HepG2 (cell line): ENCODE results near the gene GRB10. TPM values are rescaled to one million over a fixed set of nuclear protein-coding genes. Genes with fewer than 3 reads are reported as not detected.

ENCODE experiments used
- ATAC-seq: fragments of 200-7000 bp; cut with Tn5 transposase; 3 replicates; pipeline ENCODE4 v1.9.1; 2020; ENCODE audit warnings: mild to moderate bottlenecking, moderate library complexity
- BruUV-seq: library from RNA; stranded (reverse); fragments of 400-500 nt; replicated peaks from 2 replicates; lab custom pipeline; 2021; lab: Mats Ljungman, UMichigan
- CTCF ChIA-PET: fragments of 300-600 bp; formaldehyde crosslinking; extraction: SDS; loops from one replicate; lab custom pipeline; 2021; ENCODE audit warnings: low total read pairs, inconsistent platforms, low intra/inter-chr PET ratio; lab: Yijun Ruan, JAX
- POLR2A ChIA-PET: fragments of 350-600 bp; sonication (Branson Sonifier 250); formaldehyde crosslinking; loops from one replicate; lab custom pipeline; 2020; ENCODE audit warnings: antibody characterized with exemption, inconsistent platforms; lab: Yijun Ruan, JAX
- DNase-seq: peaks from one replicate; pipeline ENCODE4 v3.0.0-alpha.2; 2015; ENCODE audit warnings: low spot score
- FAIRE-seq: peaks from 3 replicates; lab custom pipeline; 2011; peaks lifted over from hg19 to GRCh38; lab: Jason Lieb, UNC
- H2AFZ ChIP-seq: one replicate; pipeline ENCODE4 v1.6.1; 2011; ENCODE audit warnings: low read length, inconsistent platforms
- H3K27ac ChIP-seq: fragments of 300-600 bp; 3 replicates; pipeline ENCODE4 v1.8.0; 2011; ENCODE audit warnings: mixed run types, mild to moderate bottlenecking, mixed read lengths, low read length, inconsistent platforms; ENCODE audit not compliant: insufficient read depth; ENCODE audit errors: extremely low read length
- H3K27me3 ChIP-seq, 2 experiments: fragments of 200-600 bp in 1 of 2; 2 replicates in 1 of 2; 3 replicates in 1 of 2; pipeline versions ENCODE4 v1.6.0 to v1.8.0; 2011; ENCODE audit warnings: low read length in 2 of 2, mild to moderate bottlenecking in 2 of 2, moderate library complexity in 2 of 2, inconsistent platforms in 1 of 2; ENCODE audit not compliant: insufficient read depth in 2 of 2, control insufficient read depth in 1 of 2
- H3K36me3 ChIP-seq, 2 experiments: fragments of 200-600 bp in 1 of 2; replicated peaks in 1 of 2; 2 replicates in 1 of 2; 3 replicates in 1 of 2; pipeline versions ENCODE4 v1.5.1 to v1.8.0; 2011; ENCODE audit warnings: low read length in 2 of 2, inconsistent platforms in 1 of 2; ENCODE audit not compliant: insufficient read depth in 2 of 2, control insufficient read depth in 1 of 2
- H3K4me1 ChIP-seq: 2 replicates; pipeline ENCODE4 v1.5.1; 2012; ENCODE audit warnings: low read length, inconsistent platforms; ENCODE audit not compliant: insufficient read depth
- H3K4me2 ChIP-seq: 2 replicates; pipeline ENCODE4 v1.6.0; 2011; ENCODE audit warnings: low read depth, low read length, inconsistent platforms
- H3K4me3 ChIP-seq, 3 experiments: fragments of 200-600 bp in 1 of 3; sonication (generic), shearing (Covaris generic) in 1 of 3; replicated peaks in 1 of 3; 2 replicates each; pipeline ENCODE4 v1.5.1; 2011 to 2016; ENCODE audit warnings: low read length in 3 of 3, inconsistent platforms in 2 of 3, low read depth in 2 of 3, mild to moderate bottlenecking in 2 of 3, control low read depth in 1 of 3, mixed read lengths in 1 of 3; ENCODE audit not compliant: insufficient read depth in 1 of 3
- H3K79me2 ChIP-seq: one replicate; pipeline ENCODE4 v1.6.1; 2011; ENCODE audit warnings: low read length, inconsistent platforms; ENCODE audit not compliant: insufficient read depth
- H3K9ac ChIP-seq: 2 replicates; pipeline ENCODE4 v1.6.0; 2011; ENCODE audit warnings: mild to moderate bottlenecking, low read depth, low read length, inconsistent platforms; ENCODE audit not compliant: insufficient read depth
- H3K9me3 ChIP-seq: 2 replicates; pipeline ENCODE4 v1.5.1; 2012; ENCODE audit warnings: mild to moderate bottlenecking, low read length
- H4K20me1 ChIP-seq: 2 replicates; pipeline ENCODE4 v1.6.0; 2011; ENCODE audit warnings: inconsistent platforms, mild to moderate bottlenecking, low read length, moderate library complexity; ENCODE audit not compliant: insufficient read depth
- ADNP ChIP-seq: sonication (generic); formaldehyde crosslinking; IDR thresholded peaks from 2 replicates; pipeline ENCODE4 v1.4.0; 2020; ENCODE audit warnings: missing genetic modification reagents
- ATF1 ChIP-seq: IDR thresholded peaks from 2 replicates; pipeline ENCODE4 v1.6.1; 2016; ENCODE audit warnings: mild to moderate bottlenecking, control low read depth
- CENPT ChIP-seq: sonication (generic); formaldehyde crosslinking; IDR thresholded peaks from 2 replicates; pipeline ENCODE4 v1.8.0; 2022; ENCODE audit warnings: low read depth, mild to moderate bottlenecking, moderate library complexity, missing genetic modification reagents
- HMG20A ChIP-seq: IDR thresholded peaks from 2 replicates; pipeline ENCODE4 v1.6.1; 2016; ENCODE audit warnings: borderline replicate concordance
- HNF4A ChIP-seq: sonication (generic); formaldehyde crosslinking; IDR thresholded peaks from 2 replicates; pipeline ENCODE4 v1.4.0; 2020; ENCODE audit warnings: missing genetic modification reagents
- KLF6 ChIP-seq: IDR thresholded peaks from 2 replicates; pipeline ENCODE4 v1.8.0; 2016; ENCODE audit warnings: missing biosample characterization, missing genetic modification reagents
- KMT2A ChIP-seq: sonication (generic); formaldehyde crosslinking; IDR thresholded peaks from 2 replicates; pipeline ENCODE4 v1.4.0; 2020; ENCODE audit warnings: missing genetic modification reagents
- MBD4 ChIP-seq: IDR thresholded peaks from 2 replicates; pipeline ENCODE4 v1.6.1; 2012; ENCODE audit warnings: low read length, inconsistent platforms, borderline replicate concordance
- MYC ChIP-seq: sonication (generic); formaldehyde crosslinking; IDR thresholded peaks from 2 replicates; pipeline ENCODE4 v1.9.0; 2021; ENCODE audit warnings: missing genetic modification reagents, borderline replicate concordance
- PHF21A ChIP-seq: sonication (generic); formaldehyde crosslinking; IDR thresholded peaks from 2 replicates; pipeline ENCODE4 v1.5.0; 2020; ENCODE audit warnings: mild to moderate bottlenecking, missing genetic modification reagents
- SMAD1 ChIP-seq: sonication (generic); formaldehyde crosslinking; IDR thresholded peaks from 2 replicates; pipeline ENCODE4 v1.4.0; 2020; ENCODE audit warnings: missing genetic modification reagents, low read depth, mild to moderate bottlenecking, borderline replicate concordance
- SP4 ChIP-seq: sonication (generic); formaldehyde crosslinking; IDR thresholded peaks from 2 replicates; pipeline ENCODE4 v1.8.1; 2023; ENCODE audit warnings: mild to moderate bottlenecking, missing genetic modification reagents
- TEAD3 ChIP-seq: optimal IDR thresholded peaks from 2 replicates; pipeline ENCODE3; 2016; ENCODE audit warnings: borderline replicate concordance
- TOE1 ChIP-seq: sonication (generic); formaldehyde crosslinking; IDR thresholded peaks from 2 replicates; pipeline ENCODE4 v1.4.0; 2020; ENCODE audit warnings: mild to moderate bottlenecking, missing genetic modification reagents
- ZFY ChIP-seq: sonication (generic); formaldehyde crosslinking; IDR thresholded peaks from 2 replicates; pipeline ENCODE4 v1.4.0; 2020; ENCODE audit warnings: missing genetic modification reagents
- ZNF24 ChIP-seq: fragments of 450-650 bp; IDR thresholded peaks from 2 replicates; pipeline ENCODE4 v1.6.1; 2017; ENCODE audit warnings: antibody characterized with exemption, mild to moderate bottlenecking
- ZNF253 ChIP-seq: sonication (generic); formaldehyde crosslinking; IDR thresholded peaks from 2 replicates; pipeline ENCODE4 v1.8.0; 2022; ENCODE audit warnings: mild to moderate bottlenecking, missing genetic modification reagents, borderline replicate concordance
- ZNF256 ChIP-seq: sonication (generic); formaldehyde crosslinking; conservative IDR thresholded peaks from 2 replicates; pipeline ENCODE4 v1.4.0; 2020; ENCODE audit warnings: missing genetic modification reagents
- ZNF496 ChIP-seq: sonication (generic); formaldehyde crosslinking; IDR thresholded peaks from 2 replicates; pipeline ENCODE4 v1.8.1; 2023; ENCODE audit warnings: mild to moderate bottlenecking, moderate library complexity, missing genetic modification reagents; ENCODE audit not compliant: insufficient replicate concordance
- ZNF510 ChIP-seq: sonication (generic); formaldehyde crosslinking; IDR thresholded peaks from 2 replicates; pipeline ENCODE4 v1.4.0; 2020; ENCODE audit warnings: low read depth, mild to moderate bottlenecking, missing genetic modification reagents
- ZNF816 ChIP-seq: sonication (generic); formaldehyde crosslinking; IDR thresholded peaks from 2 replicates; pipeline ENCODE4 v1.8.0; 2022; ENCODE audit warnings: missing genetic modification reagents, mild to moderate bottlenecking, borderline replicate concordance
- WGBS: methylation state at CpG from one replicate; pipeline ENCODE4 v1.1.6; 2017; ENCODE audit warnings: low lambda C conversion rate; 5-methylcytosine and 5-hydroxymethylcytosine counted together
- in situ Hi-C: cut with HindIII; loops from 2 replicates; pipeline ENCODE4 v1.10.0; 2017; ENCODE audit warnings: low pct_unique_long_range_greater_than_20kb; ENCODE audit not compliant: extremely low pct_ligation_motif_present
- intact Hi-C: fragments of 100-400 bp; cut with micrococcal nuclease; formaldehyde crosslinking; loops from one replicate; pipeline ENCODE4 v1.10.0; 2022; ENCODE audit not compliant: unreplicated experiment
- polyA plus RNA-seq, 8 experiments: library from polyadenylated mRNA; depleted of rRNA in 3 of 8; stranded (reverse) in 7 of 8; unstranded in 1 of 8; fragments of >200 nt; fragmentation: Illumina TruSeq in 4 of 8; extraction: Trizol in 4 of 8; gene quantifications; 2 replicates each; pipeline versions ENCODE4 v1.2.1 to v1.2.3, GENCODE V29; 2011 to 2016; ENCODE audit warnings: low read depth in 4 of 8, missing spikeins in 1 of 8, mixed read lengths in 1 of 8; ENCODE audit not compliant: insufficient read depth in 1 of 8
- total RNA-seq, 5 experiments: library from RNA; depleted of rRNA; stranded (reverse); fragments of >200 nt; fragmentation: Illumina TruSeq; extraction: Trizol; gene quantifications; 2 replicates each; pipeline ENCODE4 v1.2.3, GENCODE V29; 2016; ENCODE audit warnings: low read depth in 1 of 5
- TF ChIP-seq, protein P1 (sequence below): sonication (generic); formaldehyde crosslinking; IDR thresholded peaks from 2 replicates; pipeline ENCODE4 v1.5.0; 2020; ENCODE audit warnings: missing genetic modification reagents
- TF ChIP-seq, protein P2 (sequence below): sonication (generic); formaldehyde crosslinking; IDR thresholded peaks from 2 replicates; pipeline ENCODE4 v1.4.0; 2020; ENCODE audit warnings: missing genetic modification reagents, borderline replicate concordance

The GRB10 gene
- total and polyA plus RNA-seq, 2 of the 13 experiments (the other 11 are each of a cell fraction or from before 2014, with no cell fraction given) = 4.0 to 6.8 TPM

- TF ChIP-seq TEAD3 (no peak), ZNF24 (no peak), SP4 (no peak), ADNP (CRISPR knock-in tag) (no peak), PHF21A (CRISPR knock-in tag) (no peak), MYC (CRISPR knock-in tag) (no peak), ZNF816 (CRISPR knock-in tag) (no peak)
- TF ChIP-seq, protein P1, sequence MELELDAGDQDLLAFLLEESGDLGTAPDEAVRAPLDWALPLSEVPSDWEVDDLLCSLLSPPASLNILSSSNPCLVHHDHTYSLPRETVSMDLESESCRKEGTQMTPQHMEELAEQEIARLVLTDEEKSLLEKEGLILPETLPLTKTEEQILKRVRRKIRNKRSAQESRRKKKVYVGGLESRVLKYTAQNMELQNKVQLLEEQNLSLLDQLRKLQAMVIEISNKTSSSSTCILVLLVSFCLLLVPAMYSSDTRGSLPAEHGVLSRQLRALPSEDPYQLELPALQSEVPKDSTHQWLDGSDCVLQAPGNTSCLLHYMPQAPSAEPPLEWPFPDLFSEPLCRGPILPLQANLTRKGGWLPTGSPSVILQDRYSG = no peak
Measured at GRCh38 chr7:50608196-50608906, 174.3 kb downstream of the GRB10 start (continued).

GRCh38 chr7:50607524-50608125 is 175.1 kb downstream of the GRB10 start:
- Histone ChIP-seq H3K79me2 (no peaks in the 10 kb centered on the region), H4K20me1 (no peaks in the 10 kb centered on the region), H3K27me3 (no peaks in the 10 kb centered on the region), H2AFZ (no peak overlapping the region), H3K36me3 (no peaks in the 10 kb centered on the region; a peak in 1 of 5 replicates), H3K4me1 (no peaks in the 10 kb centered on the region), H3K9ac (no peak overlapping the region), H3K9me3 (no peaks in the 10 kb centered on the region), H3K4me2 (no peak overlapping the region), H3K4me3 (no peak overlapping the region), H3K27ac (no peak overlapping the region)
- ATAC-seq = no peak
- in situ Hi-C loops = no loop called here
- intact Hi-C loops = no loop called here
- ChIA-PET CTCF (no interaction called here), POLR2A (no interaction called here)
- FAIRE-seq = no peak
- WGBS = 78% methylated on average over 6 of the region's 6 CpGs
- no peak for DNase-seq
- no TSS peak for BruUV-seq
- TF ChIP-seq KLF6 (CRISPR knock-in tag) (no peak), TOE1 (CRISPR knock-in tag) (no peak), ZNF256 (CRISPR knock-in tag) (no peak), ZFY (CRISPR knock-in tag) (no peak), SMAD1 (CRISPR knock-in tag) (no peak), MBD4 (no peak), ZNF510 (CRISPR knock-in tag) (no peak), ZNF253 (CRISPR knock-in tag) (no peak), HNF4A (CRISPR knock-in tag) (no peak), KMT2A (no peak), ZNF496 (no peak), ATF1 (CRISPR knock-in tag) (no peak), CENPT (CRISPR knock-in tag) (no peak), HMG20A (CRISPR knock-in tag) (no peak)
- TF ChIP-seq, protein P2, sequence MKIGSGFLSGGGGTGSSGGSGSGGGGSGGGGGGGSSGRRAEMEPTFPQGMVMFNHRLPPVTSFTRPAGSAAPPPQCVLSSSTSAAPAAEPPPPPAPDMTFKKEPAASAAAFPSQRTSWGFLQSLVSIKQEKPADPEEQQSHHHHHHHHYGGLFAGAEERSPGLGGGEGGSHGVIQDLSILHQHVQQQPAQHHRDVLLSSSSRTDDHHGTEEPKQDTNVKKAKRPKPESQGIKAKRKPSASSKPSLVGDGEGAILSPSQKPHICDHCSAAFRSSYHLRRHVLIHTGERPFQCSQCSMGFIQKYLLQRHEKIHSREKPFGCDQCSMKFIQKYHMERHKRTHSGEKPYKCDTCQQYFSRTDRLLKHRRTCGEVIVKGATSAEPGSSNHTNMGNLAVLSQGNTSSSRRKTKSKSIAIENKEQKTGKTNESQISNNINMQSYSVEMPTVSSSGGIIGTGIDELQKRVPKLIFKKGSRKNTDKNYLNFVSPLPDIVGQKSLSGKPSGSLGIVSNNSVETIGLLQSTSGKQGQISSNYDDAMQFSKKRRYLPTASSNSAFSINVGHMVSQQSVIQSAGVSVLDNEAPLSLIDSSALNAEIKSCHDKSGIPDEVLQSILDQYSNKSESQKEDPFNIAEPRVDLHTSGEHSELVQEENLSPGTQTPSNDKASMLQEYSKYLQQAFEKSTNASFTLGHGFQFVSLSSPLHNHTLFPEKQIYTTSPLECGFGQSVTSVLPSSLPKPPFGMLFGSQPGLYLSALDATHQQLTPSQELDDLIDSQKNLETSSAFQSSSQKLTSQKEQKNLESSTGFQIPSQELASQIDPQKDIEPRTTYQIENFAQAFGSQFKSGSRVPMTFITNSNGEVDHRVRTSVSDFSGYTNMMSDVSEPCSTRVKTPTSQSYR (CRISPR knock-in tag) = no peak
